ENCODE data around the gene TTC7B.

GRCh38 chr14:90661866-90662265 lies 154.4 kb downstream of the TTC7B start:
- TF ChIP-seq CTCF (IDR thresholded peaks at IDR 0.05): peak in 1 of 6 experiments; percentile 2
- TF ChIP-seq POLR2A (IDR thresholded peaks at IDR 0.05): no peak
